Pancreas (tissue), 10 donors: ENCODE results near the gene HIP1R. TPM values are rescaled to one million over a fixed set of nuclear protein-coding genes. Genes with fewer than 3 reads are reported as not detected.
"Not testable (repeated sequence)": the region's sequence is repeated elsewhere in the genome, so short reads cannot be mapped to it uniquely, and the experiment has no call there.

ENCODE experiments used
- ATAC-seq, 4 donors: fragments of 200-7000 bp; cut with Tn5 transposase; one replicate each; pipeline versions ENCODE4 v1.8.0 to v1.9.1; 2020; ENCODE audit warnings: mild to moderate bottlenecking in 4 of 4, moderate library complexity in 4 of 4
- DNase-seq, 6 donors: peaks; one replicate each; pipeline ENCODE4 v3.0.0-alpha.2; 2020
- FAIRE-seq: peaks from 2 replicates; lab custom pipeline; 2012; peaks lifted over from hg19 to GRCh38; lab: Jason Lieb, UNC
- H3K27ac ChIP-seq, 4 donors: fragments of 200-600 bp; sonication (generic); 1 replicate in 3 of 4; 2 replicates in 1 of 4; pipeline versions ENCODE4 v1.5.0 to v1.8.0; 2020
- H3K27me3 ChIP-seq, 4 donors: fragments of 200-600 bp; one replicate each; pipeline ENCODE4 v1.8.0; 2021
- H3K36me3 ChIP-seq, 3 donors: fragments of 200-600 bp; sonication (generic) in 1 of 3; one replicate each; pipeline versions ENCODE4 v1.5.0 to v1.8.0; 2020 to 2021
- H3K4me1 ChIP-seq, 3 donors: fragments of 200-600 bp; one replicate each; pipeline ENCODE4 v1.8.0; 2021
- H3K4me3 ChIP-seq, 4 donors: fragments of 200-600 bp; sonication (generic) in 2 of 4; one replicate each; pipeline versions ENCODE4 v1.5.0 to v1.8.0; 2020 to 2021
- H3K9me3 ChIP-seq, 4 donors: fragments of 200-600 bp; one replicate each; pipeline ENCODE4 v1.8.0; 2021
- CTCF ChIP-seq, 4 donors: fragments of 200-600 bp; sonication (generic) in 3 of 4; IDR thresholded peaks; one replicate each; pipeline versions ENCODE4 v1.5.0 to v1.8.0; 2021; ENCODE audit warnings: antibody characterized with exemption in 4 of 4
- WGBS, 2 donors: extraction: QIAGEN DNeasy Blood & Tissue Kit; methylation state at CpG; one replicate each; pipeline ENCODE4 v1.1.7; 2013; 5-methylcytosine and 5-hydroxymethylcytosine counted together
- intact Hi-C, 3 donors: fragments of 100-400 bp; cut with DNase I; formaldehyde crosslinking; loops; one replicate each; pipeline versions ENCODE4 v1.11.1 to v1.14.2; 2022
- polyA plus RNA-seq, 2 donors: library from polyadenylated mRNA; stranded (reverse); fragments of 200-250 nt; gene quantifications; one replicate each; pipeline ENCODE4 v1.2.3, GENCODE V29; 2013
- total RNA-seq, 6 donors: library from RNA; stranded (reverse); fragmentation: NEBNext Ultra II Directional in 4 of 6; extraction: Animal tissue kit (Norgen Biotek cat#: 25700) in 4 of 6; gene quantifications; one replicate each; pipeline versions ENCODE4 v1.2.1 to v1.2.4, GENCODE V29; 2021 to 2023
- donor health status: healthy with polysubstance abuse.
- donor health status: DM: no; HTN: no; CAD: no; lungs with moderate emphysema.
- donor health status: DM: no; HTN: no; CAD: no.
- donor health status: control.
- donor health status: control.
- donor health status: Bipolar disorder and iron deficiency.
- donor health status: DM: yes; HTN: yes; CAD: no.
- donor health status: DM: no; HTN: no; CAD: no.
- donor health status: DM: no; HTN: no; CAD: no.
- donor health status: DM: yes; HTN: yes; CAD: no.

Gene HIP1R
- total and polyA plus RNA-seq, 8 donors = 41.0 to 206 (median 50.8) TPM

DNA sequence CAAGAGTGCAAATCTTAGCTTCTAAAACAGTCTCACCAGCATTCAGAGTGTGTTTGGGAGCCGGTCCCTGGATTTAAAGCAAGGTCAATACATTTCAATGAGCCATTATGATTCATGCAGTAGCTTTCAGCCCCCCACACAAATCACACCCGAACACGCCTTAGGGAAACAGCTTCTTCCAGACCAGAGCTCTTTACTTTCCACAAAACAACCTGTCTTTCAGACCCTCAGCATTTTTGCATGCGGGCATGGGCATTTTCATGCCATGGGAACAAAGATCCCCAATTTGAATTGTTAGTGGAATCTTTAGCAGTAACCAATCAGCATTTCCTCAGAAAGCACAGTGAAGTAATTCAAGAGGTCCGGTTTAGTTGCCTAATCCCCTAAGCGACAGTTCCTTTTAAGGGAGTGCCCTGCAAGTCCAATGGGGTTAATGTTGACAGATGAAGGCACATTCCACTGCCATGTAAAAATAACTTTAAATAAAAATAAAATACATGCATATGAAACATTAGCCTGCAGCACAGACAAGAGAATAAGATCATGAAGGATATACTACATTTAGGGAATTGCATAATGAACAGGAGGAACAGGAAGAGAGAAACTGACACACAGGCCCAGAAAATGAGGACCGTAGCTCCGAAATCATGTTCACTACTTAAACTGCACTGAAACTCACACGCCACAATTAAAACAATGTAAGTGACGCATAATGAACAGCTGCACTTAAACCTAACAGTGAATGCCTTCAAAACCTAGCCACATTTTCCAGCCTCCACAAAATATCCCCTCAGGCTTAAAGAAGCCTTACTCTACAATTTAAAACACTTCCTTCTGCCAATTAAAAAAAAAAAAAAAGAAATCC is 56.6 kb downstream of the HIP1R start:
- DNase-seq = no peak
- Histone ChIP-seq H3K27ac (peak overlapping the region in 2 of 4 donors; percentile 83 to 96), H3K27me3 (no peaks in the 10 kb centered on the region), H3K9me3 (no peaks in the 10 kb centered on the region), H3K4me3 (no peak overlapping the region), H3K36me3 (no peaks in the 10 kb centered on the region), H3K4me1 (peaks cover 57 to 73% (median 60%) of the 10 kb centered on the region in 3 donors)
- no peak for FAIRE-seq
- no peak for ATAC-seq
- intact Hi-C loops = no loop called here
- no peak for TF ChIP-seq CTCF (IDR thresholded peaks at IDR 0.05)
- 56 to 59% methylated on average over 10 of the region's 10 CpGs for WGBS, 2 donors

- Histone ChIP-seq H3K27ac (peak overlapping the region; percentile 74 to 96 (median 80)), H3K4me1 (peaks cover 48 to 66% (median 51%) of the 10 kb centered on the region in 3 donors)
- H3K36me3 ChIP-seq, FAIRE-seq, DNase-seq, H3K27me3 ChIP-seq, H3K4me3 ChIP-seq, intact Hi-C loops, H3K9me3 ChIP-seq, ATAC-seq: not testable (repeated sequence)
- 92% methylated on average over 9 of the region's 9 CpGs for WGBS, 2 donors
Measured at GRCh38 chr12:122892724-122893123, 57.5 kb downstream of the HIP1R start.

GRCh38 chr12:122893208-122894153 is 58.2 kb downstream of the HIP1R start:
- H3K36me3 ChIP-seq = no peaks in the 10 kb centered on the region
- 22 to 23% methylated on average over 7 of the region's 7 CpGs for WGBS, 2 donors
- DNase-seq = peak in 1 of 6 donors; percentile 48
- peaks cover 44 to 60% (median 47%) of the 10 kb centered on the region in 3 donors for H3K4me1 ChIP-seq
- no peaks in the 10 kb centered on the region for H3K9me3 ChIP-seq
- H3K27me3 ChIP-seq = no peaks in the 10 kb centered on the region
- intact Hi-C loops = no loop called here
- peak; percentile 16 to 52 (median 44) for ATAC-seq
- H3K27ac ChIP-seq = peak overlapping the region; percentile 74 to 96 (median 80)
- FAIRE-seq = no peak
- no peak for TF ChIP-seq CTCF (IDR thresholded peaks at IDR 0.05)
- H3K4me3 ChIP-seq = peak overlapping the region in 2 of 4 donors; percentile 68 to 76

GRCh38 chr12:122894193-122895121 is 59.2 kb downstream of the HIP1R start:
- H3K9me3 ChIP-seq = no peaks in the 10 kb centered on the region
- peak overlapping the region in 3 of 4 donors; percentile 68 to 81 (median 76) for H3K4me3 ChIP-seq
- intact Hi-C loops = no loop called here
- no peaks in the 10 kb centered on the region for H3K27me3 ChIP-seq
- peak in 2 of 6 donors; percentile 41 to 61 for DNase-seq
- no peak for TF ChIP-seq CTCF (IDR thresholded peaks at IDR 0.05)
- 25 to 34% methylated on average over 14 to 15 of the region's 15 CpGs for WGBS, 2 donors
- no peaks in the 10 kb centered on the region for H3K36me3 ChIP-seq
- H3K4me1 ChIP-seq = peaks cover 37 to 51% (median 39%) of the 10 kb centered on the region in 3 donors
- ATAC-seq = peak; percentile 10 to 34 (median 20)
- peak overlapping the region; percentile 74 to 96 (median 80) for H3K27ac ChIP-seq
- no peak for FAIRE-seq
